Daoy (cell line): ENCODE measurements around the gene PPP6R3. TPM values are rescaled to one million over a fixed set of nuclear protein-coding genes. Genes with fewer than 3 reads are reported as not detected.
A peak's percentile ranks its signal among the peaks of the same experiment; 100 is the strongest.

Source experiments
- DNase-seq: peaks from one replicate; pipeline ENCODE4 v3.0.0-alpha.2; 2015; ENCODE audit warnings: low read depth
- total RNA-seq: library from RNA; depleted of rRNA; stranded (reverse); fragments of >200 nt; shearing (Covaris generic); gene quantifications from 2 replicates; pipeline ENCODE4 v1.2.3, GENCODE V29; 2014

The PPP6R3 gene
- total RNA-seq, 1 experiment from 2014 or later: 85.4 TPM

GRCh38 chr11:68552542-68552941, 92.0 kb downstream of the PPP6R3 start:
- no peak for DNase-seq

DNA sequence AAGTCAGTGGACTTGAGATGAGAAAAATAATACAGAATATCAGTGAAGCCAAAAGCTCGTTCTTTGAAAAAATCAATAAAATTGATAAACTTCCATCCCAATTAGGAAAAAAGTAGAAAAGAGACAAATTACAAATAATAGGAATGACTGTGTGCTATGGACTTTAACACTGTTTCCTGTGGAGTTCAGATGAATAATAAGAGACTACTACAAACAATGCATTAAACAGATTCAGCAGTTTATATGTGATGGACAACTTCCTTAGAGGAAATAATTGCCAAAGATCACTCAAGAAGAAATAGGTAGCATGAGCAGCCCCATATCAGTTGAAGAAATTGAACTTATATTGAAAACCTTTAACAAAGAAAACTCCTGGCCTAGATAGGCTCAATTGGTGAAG, 99.7 kb downstream of the PPP6R3 start:
- no peak for DNase-seq

GRCh38 chr11:68563454-68563853, 102.9 kb downstream of the PPP6R3 start:
- DNase-seq: no peak

- no peak for DNase-seq
Measured at GRCh38 chr11:68564261-68564660, 103.7 kb downstream of the PPP6R3 start.

DNA sequence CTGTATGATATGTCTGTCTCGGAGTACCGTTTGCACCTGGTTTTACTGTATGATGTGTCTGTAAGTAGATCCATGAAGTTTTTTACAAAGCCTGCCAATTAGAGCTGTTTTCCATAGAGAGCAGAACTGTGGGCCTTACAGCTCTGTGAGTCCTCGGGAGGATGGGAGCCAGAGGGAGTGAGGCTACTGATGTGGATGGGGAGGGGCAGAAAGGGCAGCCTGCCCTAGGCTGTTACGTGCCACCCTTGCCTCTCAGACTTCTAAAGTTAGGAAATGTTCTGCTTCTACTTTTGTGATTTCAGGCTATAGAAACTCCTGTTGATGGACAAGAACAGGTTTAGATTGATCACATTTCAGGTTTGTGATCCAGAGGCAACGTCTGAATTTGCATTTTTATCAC, 105.2 kb downstream of the PPP6R3 start:
- DNase-seq: no peak

DNA sequence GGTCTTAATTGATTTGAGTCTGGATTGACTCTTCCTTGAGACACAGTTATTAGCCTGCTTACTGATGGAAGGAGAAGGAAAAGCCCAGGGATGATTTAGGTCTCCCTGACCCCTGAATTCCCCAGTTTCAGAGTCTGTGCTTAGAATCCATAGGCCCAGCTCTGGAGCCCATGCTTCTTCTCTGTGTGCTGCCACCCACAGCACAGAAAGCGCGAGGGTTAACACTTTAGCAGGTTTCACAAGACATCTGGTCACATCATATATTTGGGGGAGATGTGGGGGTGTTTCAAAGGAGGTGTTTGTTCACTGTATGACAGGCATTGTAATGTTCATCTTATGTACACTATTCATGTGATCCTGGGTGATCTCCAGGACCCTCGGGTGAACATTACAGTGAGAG, 107.0 kb downstream of the PPP6R3 start:
- no peak for DNase-seq

DNA sequence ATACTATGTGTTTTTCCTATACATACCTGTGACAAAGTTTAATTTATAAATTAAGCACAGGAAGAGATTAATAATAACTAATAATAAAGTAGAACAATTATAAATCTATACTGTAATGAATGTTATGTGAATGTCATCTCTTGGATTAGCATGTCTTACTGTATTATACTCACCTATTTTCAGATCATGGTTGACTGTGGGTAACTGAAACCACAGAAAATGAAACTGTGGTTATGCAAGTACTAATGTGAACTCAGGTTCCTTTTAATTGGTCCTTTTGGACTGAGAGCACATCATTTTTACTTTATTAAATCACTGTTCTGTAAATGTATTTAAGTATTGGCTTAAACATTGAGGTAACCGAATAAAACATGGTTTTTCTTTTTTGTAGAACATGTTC, 108.8 kb downstream of the PPP6R3 start:
- no peak for DNase-seq

DNA sequence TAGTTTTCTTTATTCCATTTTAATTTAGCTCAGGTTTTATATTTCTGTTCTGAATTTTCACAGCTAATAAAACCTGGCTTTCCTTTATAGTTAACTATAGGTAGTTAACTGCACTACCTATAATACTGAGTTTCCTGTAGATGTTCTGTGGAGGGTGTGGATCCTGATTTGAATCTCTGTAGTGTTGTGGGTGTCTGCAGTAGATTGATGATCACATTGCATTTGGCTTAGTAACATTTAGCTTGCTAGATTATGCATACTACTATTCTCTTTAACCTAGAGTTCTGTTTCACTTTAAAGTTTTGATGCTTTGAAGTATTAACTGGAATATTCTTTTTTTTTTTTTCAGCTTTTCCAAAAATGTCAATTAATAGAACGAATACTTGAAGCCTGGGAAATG, 110.1 kb downstream of the PPP6R3 start:
- no peak for DNase-seq

DNA sequence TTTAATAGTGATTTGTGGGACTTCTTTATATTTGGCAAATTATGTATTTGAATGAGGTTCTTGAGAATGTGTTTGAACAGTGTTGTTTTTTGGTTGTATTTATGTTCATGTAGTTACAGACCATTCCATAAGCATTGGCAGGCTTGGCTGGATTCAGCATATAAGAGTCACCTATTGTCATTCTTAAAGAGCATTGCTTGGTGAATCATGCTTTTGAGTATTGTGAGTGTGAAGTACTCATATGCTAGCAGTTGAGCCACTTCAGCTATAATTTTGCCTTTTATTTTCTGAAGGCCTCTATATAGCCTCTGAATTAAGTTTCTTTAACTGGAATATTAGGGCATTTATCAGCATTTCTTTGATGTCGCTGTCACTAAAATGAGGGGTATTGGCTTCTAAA, 113.8 kb downstream of the PPP6R3 start:
- DNase-seq: no peak

DNA sequence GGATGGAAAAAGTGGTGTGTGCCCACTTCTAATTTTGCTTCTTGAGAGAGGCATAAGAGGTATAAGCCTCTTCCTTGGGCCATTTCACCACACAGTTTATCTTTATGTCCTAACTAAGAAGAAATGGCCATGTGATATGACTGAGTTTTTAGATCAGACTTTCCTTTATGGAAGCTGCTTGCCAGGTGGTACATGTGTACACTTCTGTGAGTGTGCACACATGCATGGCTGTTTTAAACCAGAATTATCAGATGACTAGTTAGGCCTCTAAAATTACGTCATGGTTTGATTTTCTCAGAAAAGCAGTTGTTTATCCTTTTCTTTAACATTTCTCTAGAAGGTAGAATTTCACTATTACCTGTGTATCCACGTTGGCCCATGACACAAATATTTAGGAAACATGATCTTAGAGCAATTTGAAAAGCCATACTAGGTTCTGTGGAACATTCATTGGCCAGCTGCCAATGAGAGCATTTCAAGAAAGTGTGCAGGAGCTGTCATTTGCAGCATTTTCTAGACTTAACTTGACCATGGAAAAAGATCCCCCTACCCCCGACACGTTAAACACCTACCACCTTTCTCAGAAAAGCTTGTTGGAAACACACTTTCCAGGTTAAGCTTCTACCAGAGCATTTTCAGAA, 114.6 kb downstream of the PPP6R3 start:
- DNase-seq: no peak

- no peak for DNase-seq
Measured at GRCh38 chr11:68579455-68579854, 118.9 kb downstream of the PPP6R3 start.

DNA sequence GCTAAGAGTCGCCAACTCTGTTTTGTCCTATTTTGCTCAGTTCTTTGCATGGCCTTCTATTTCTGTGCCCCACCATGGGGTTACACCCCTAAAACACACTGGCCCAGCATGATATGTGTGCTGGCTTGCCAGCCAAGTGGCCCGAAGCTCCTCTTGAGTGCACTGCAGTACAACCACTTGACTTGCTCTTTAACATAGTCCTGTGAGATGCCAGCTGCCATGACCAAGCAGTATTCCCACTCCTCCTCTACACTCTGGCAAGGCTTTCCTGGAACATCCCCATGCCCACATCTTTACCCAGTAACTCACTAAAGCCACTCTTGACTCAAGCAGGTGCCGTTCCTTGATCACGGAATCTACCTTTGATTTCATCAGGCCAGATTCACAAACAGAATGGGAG, 120.9 kb downstream of the PPP6R3 start:
- DNase-seq: no peak

DNA sequence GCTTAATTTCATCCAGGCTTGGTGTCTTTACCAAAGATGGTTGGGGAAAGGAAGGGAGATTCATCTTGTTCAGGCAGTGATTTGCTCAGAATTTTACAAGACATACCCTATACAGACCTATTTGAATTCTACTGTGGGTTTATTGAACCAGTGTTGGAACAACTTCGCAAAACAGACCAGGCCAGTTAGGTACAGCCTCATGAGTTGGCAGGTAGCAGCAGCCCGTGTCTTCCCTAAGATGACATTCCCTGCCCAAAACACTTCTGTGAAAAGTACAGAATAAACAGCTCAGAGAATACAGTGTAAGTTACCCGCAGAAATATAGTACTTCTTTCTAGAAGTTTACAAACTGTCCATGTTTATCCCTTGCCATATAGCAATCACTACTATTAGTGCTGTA, 121.3 kb downstream of the PPP6R3 start:
- DNase-seq: no peak

DNA sequence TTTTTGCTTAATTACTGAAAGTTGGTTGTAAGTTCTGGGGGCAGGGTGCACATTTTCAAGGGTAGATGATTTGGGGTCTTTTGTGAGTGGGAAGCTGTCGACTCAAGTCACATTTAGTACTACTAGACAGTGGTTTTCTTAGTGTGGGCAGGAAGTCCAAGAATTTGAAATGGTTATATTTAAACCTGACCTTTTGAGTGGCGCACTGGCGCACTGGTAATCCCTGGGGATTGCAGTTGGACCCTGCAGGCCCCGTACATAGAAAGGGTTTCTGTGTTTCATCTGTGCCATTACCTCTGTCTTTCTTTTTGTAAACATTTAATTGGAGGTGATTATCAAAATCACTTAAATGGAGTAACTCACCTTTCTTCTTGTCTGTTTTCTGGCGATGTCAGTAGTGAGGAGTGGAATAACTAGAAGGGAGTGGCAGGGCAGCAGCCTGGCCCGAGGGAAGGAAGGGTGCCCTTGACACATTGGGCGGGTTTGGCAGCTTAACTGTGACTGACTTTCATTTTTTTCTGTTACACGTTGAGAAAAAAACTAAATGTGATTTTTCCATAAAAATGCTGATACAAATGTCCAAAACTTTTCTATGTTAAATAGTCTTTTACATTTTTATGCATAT, 122.0 kb downstream of the PPP6R3 start:
- no peak for DNase-seq

- no peak for DNase-seq
Measured at GRCh38 chr11:68583041-68583446, 122.5 kb downstream of the PPP6R3 start.

GRCh38 chr11:68584097-68584496, 123.5 kb downstream of the PPP6R3 start:
- DNase-seq: peak; percentile 30

GRCh38 chr11:68584991-68585524, 124.5 kb downstream of the PPP6R3 start:
- no peak for DNase-seq

DNA sequence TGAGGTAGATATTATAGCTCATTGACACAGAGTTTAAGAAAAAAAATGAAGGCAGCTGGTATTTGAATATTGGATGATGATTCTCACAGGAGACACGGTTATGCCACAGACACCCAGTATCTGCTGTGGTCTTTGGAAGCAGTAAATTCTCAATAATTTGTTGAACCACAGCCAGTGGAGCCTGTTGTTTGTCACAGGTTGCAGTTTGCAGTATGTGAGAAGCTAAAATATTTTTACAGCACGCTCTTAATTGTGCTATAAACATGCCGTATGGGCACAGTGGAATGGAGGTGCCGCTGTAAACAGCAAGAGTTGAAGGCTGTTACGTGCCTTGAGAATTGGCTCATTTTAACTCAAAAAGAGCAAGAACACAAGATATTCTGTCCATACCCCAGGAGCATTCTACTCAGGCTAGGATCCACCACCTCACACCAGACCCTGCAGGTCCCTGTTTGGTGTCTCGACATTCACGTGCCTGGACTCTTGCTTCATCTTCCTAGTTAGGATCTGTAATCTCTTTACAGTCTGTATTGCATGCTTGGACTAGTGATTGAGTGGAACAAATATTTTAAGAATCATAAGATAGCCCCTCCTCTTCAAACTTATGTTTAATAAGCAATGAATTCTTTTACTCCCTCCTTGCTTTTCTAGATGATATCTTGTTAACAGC, 129.1 kb downstream of the PPP6R3 start:
- DNase-seq: no peak

GRCh38 chr11:68591719-68592118, 131.2 kb downstream of the PPP6R3 start:
- no peak for DNase-seq

GRCh38 chr11:68593441-68593840, 132.9 kb downstream of the PPP6R3 start:
- no peak for DNase-seq

- DNase-seq: no peak
Measured at GRCh38 chr11:68594123-68594522, 133.6 kb downstream of the PPP6R3 start.

DNA sequence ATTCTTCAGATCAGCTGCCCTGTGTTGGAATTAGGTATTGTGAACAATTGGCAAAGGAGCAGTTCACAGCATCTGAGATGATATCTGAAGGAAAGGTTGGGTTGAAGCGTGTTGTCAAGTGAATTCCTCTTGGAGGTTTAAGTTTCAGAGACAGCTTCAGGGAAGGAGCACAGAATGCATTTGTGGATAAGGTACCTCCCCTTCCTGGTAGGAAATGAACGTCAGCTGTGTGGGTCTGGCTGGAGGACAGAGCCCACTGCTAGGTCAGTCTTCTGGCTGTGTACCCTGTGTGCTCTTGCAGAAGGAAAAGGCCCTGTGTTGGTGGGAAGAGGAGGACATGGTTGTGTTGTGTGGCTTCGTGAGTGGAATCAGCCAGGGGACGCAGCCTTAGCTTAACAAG, 135.7 kb downstream of the PPP6R3 start:
- DNase-seq: no peak
